Natural killer cell (primary cell): ENCODE results near the gene PPM1F. TPM values are rescaled to one million over a fixed set of nuclear protein-coding genes. Genes with fewer than 3 reads are reported as not detected.

Experiments
- ATAC-seq, 3 donors: fragments of 150-1000 bp in 2 of 3; fragments of 200-7000 bp in 1 of 3; cut with Tn5 transposase; 1 replicate in 1 of 3; 2 replicates in 2 of 3; pipeline ENCODE4 v1.10.0; 2021; ENCODE audit warnings: mild to moderate bottlenecking in 2 of 3, moderate library complexity in 2 of 3
- DNase-seq, 2 donors: peaks; one replicate each; pipeline versions ENCODE4 v3.0.0 to v3.0.0-alpha.2; 2013 to 2021; ENCODE audit warnings: mixed read lengths in 1 of 2
- H3K27ac ChIP-seq: one replicate; pipeline ENCODE4 v1.5.1; 2013; ENCODE audit warnings: mild to moderate bottlenecking, low read length
- H3K27me3 ChIP-seq: one replicate; pipeline ENCODE4 v1.6.1; 2013; ENCODE audit warnings: low read length; ENCODE audit not compliant: control insufficient read depth, insufficient read depth
- H3K36me3 ChIP-seq: one replicate; pipeline ENCODE4 v1.6.1; 2013; ENCODE audit warnings: low read length; ENCODE audit not compliant: control insufficient read depth, insufficient read depth
- H3K4me1 ChIP-seq: one replicate; pipeline ENCODE4 v1.6.1; 2013; ENCODE audit warnings: low read length; ENCODE audit not compliant: control insufficient read depth, insufficient read depth
- H3K4me3 ChIP-seq: one replicate; pipeline ENCODE4 v1.5.1; 2013; ENCODE audit warnings: low read length
- H3K9me3 ChIP-seq: one replicate; pipeline ENCODE4 v1.6.1; 2013; ENCODE audit warnings: low read length; ENCODE audit not compliant: control insufficient read depth, insufficient read depth
- H3K27ac Mint-ChIP-seq, 2 donors: one replicate each; pipeline ENCODE4 v1.8.0; 2022; ENCODE audit warnings: mild to moderate bottlenecking in 2 of 2, mixed read lengths in 2 of 2, moderate library complexity in 1 of 2
- H3K27me3 Mint-ChIP-seq, 2 donors: one replicate each; pipeline ENCODE4 v1.8.0; 2022; ENCODE audit warnings: low read depth in 2 of 2, mixed read lengths in 2 of 2
- H3K36me3 Mint-ChIP-seq: one replicate; pipeline ENCODE4 v1.8.0; 2022; ENCODE audit warnings: mixed read lengths
- H3K4me1 Mint-ChIP-seq, 2 donors: one replicate each; pipeline ENCODE4 v1.8.0; 2022; ENCODE audit warnings: mixed read lengths in 2 of 2
- H3K4me3 Mint-ChIP-seq: one replicate; pipeline ENCODE4 v1.8.0; 2022; ENCODE audit warnings: mild to moderate bottlenecking, moderate library complexity, mixed read lengths
- H3K9me3 Mint-ChIP-seq, 2 donors: one replicate each; pipeline ENCODE4 v1.8.0; 2022; ENCODE audit warnings: mixed read lengths in 2 of 2
- CTCF ChIP-seq: fragments of 200-600 bp; IDR thresholded peaks from one replicate; pipeline ENCODE4 v1.8.0; 2022; ENCODE audit warnings: antibody characterized with exemption
- WGBS: methylation state at CpG from one replicate; pipeline ENCODE4 v1.1.7; 2013; ENCODE audit warnings: missing lambda C conversion rate; ENCODE audit not compliant: insufficient coverage; 5-methylcytosine and 5-hydroxymethylcytosine counted together
- intact Hi-C: fragments of 100-400 bp; cut with micrococcal nuclease; formaldehyde crosslinking; loops from one replicate; pipeline ENCODE4 v1.14.2; 2022
- total RNA-seq, 4 donors: library from RNA; stranded (reverse); fragments of 120-200 nt in 1 of 4; gene quantifications; one replicate each; pipeline versions ENCODE4 v1.2.3 to v1.2.4, GENCODE V29; 2013 to 2022

The PPM1F gene
- total RNA-seq, 3 donors from 2014 or later (not counting 1 experiment from before 2014, with no cell fraction given) = 25.1 to 30.3 (median 25.5) TPM

- 81% methylated on average over 8 of the region's 8 CpGs for WGBS
- Mint-ChIP-seq H3K9me3 (no peaks in the 10 kb centered on the region), H3K27me3 (no peaks in the 10 kb centered on the region), H3K4me1 (peaks cover 7 to 39% of the 10 kb centered on the region in 2 donors), H3K4me3 (no peak overlapping the region), H3K27ac (no peak overlapping the region), H3K36me3 (no peaks in the 10 kb centered on the region)
- Histone ChIP-seq H3K27me3 (no peaks in the 10 kb centered on the region), H3K4me1 (peaks cover 22% of the 10 kb centered on the region), H3K27ac (no peak overlapping the region), H3K9me3 (no peaks in the 10 kb centered on the region), H3K36me3 (peaks cover 13% of the 10 kb centered on the region), H3K4me3 (no peak overlapping the region)
- intact Hi-C loops = no loop called here
- no peak for DNase-seq
- ATAC-seq = no peak
- no peak for TF ChIP-seq CTCF
Observed at GRCh38 chr22:21948390-21948789, 4.3 kb downstream of the PPM1F start.

- Mint-ChIP-seq H3K27ac (no peak overlapping the region), H3K4me1 (peaks cover 7 to 43% of the 10 kb centered on the region in 2 donors), H3K9me3 (no peaks in the 10 kb centered on the region), H3K36me3 (no peaks in the 10 kb centered on the region), H3K27me3 (no peaks in the 10 kb centered on the region), H3K4me3 (no peak overlapping the region)
- Histone ChIP-seq H3K36me3 (peaks cover 13% of the 10 kb centered on the region), H3K27ac (no peak overlapping the region), H3K27me3 (no peaks in the 10 kb centered on the region), H3K4me1 (peaks cover 24% of the 10 kb centered on the region), H3K4me3 (no peak overlapping the region), H3K9me3 (no peaks in the 10 kb centered on the region)
- ATAC-seq (no peak), DNase-seq (no peak)
- whole genome bisulfite sequencing = 75% methylated on average over 14 of the region's 16 CpGs
- TF ChIP-seq CTCF = no peak
- intact Hi-C loops = no loop called here
Observed at GRCh38 chr22:21947040-21948014, 5.3 kb downstream of the PPM1F start.

- no peaks in the 10 kb centered on the region for H3K9me3 Mint-ChIP-seq
- ATAC-seq (no peak), DNase-seq (no peak)
- peaks cover 2 to 39% of the 10 kb centered on the region in 2 donors for H3K4me1 Mint-ChIP-seq
- H3K4me1 ChIP-seq = peaks cover 24% of the 10 kb centered on the region
- 89% methylated on average over 12 of the region's 12 CpGs for WGBS
- no peak for TF ChIP-seq CTCF
- H3K9me3 ChIP-seq = no peaks in the 10 kb centered on the region
- H3K4me3 Mint-ChIP-seq = no peak overlapping the region
- peaks cover 13% of the 10 kb centered on the region for H3K36me3 ChIP-seq
- H3K27ac Mint-ChIP-seq = peak overlapping the region in 1 of 2 donors; percentile 27
- intact Hi-C loops = no loop called here
- no peak overlapping the region for H3K4me3 ChIP-seq
- no peaks in the 10 kb centered on the region for H3K27me3 Mint-ChIP-seq
- H3K27me3 ChIP-seq = no peaks in the 10 kb centered on the region
- no peaks in the 10 kb centered on the region for H3K36me3 Mint-ChIP-seq
- no peak overlapping the region for H3K27ac ChIP-seq
Observed at GRCh38 chr22:21946262-21946925, 6.3 kb downstream of the PPM1F start.
